Measurements from ENCODE around the gene LRRC3. TPM values are rescaled to one million over a fixed set of nuclear protein-coding genes. Genes with fewer than 3 reads are reported as not detected.

Gene LRRC3
- total RNA-seq, 4 donors from 2014 or later: 3.9 to 6.2 (median 4.7) TPM

DNA sequence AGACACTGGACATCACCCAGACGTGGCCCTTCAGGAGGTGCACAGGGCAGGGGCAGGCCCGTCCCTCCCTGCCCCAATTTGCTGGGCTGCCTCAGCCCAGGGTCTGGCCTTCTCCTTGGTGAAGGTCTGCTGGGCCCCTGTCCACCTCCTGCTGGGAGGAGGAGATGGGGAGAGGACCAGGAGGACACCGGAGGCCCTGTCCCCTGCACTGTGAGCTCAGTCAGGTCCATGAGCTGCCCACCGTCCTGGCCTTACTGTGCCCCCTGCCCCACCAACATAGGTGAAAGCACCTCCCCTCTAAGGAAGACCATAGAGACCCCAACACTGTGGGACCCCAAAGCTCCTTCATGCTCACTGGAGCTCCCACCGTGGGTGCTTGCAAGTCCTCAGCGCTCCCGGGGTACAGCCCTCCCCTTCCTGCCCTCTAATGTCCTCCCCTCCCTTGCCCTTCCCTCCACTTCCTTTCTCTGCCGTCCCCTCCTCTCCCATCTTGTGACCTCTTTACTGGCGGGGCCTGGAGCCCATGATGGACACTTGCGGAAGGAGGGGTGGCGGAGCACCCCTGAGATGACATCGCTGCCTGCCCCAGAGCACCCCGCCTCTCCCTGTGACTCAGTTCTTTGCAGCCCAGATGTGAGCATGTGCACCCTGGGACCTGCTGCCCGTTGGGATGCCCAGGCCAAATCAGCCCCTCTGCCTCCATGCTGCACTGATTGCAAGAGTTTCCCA is 4.6 kb downstream of the LRRC3 start:
- TF ChIP-seq POLR2AphosphoS5 (IDR thresholded peaks at IDR 0.05) (no peak), POLR2A (IDR thresholded peaks at IDR 0.05) (no peak), EP300 (IDR thresholded peaks at IDR 0.05) (no peak)
- TF ChIP-seq, protein P1, sequence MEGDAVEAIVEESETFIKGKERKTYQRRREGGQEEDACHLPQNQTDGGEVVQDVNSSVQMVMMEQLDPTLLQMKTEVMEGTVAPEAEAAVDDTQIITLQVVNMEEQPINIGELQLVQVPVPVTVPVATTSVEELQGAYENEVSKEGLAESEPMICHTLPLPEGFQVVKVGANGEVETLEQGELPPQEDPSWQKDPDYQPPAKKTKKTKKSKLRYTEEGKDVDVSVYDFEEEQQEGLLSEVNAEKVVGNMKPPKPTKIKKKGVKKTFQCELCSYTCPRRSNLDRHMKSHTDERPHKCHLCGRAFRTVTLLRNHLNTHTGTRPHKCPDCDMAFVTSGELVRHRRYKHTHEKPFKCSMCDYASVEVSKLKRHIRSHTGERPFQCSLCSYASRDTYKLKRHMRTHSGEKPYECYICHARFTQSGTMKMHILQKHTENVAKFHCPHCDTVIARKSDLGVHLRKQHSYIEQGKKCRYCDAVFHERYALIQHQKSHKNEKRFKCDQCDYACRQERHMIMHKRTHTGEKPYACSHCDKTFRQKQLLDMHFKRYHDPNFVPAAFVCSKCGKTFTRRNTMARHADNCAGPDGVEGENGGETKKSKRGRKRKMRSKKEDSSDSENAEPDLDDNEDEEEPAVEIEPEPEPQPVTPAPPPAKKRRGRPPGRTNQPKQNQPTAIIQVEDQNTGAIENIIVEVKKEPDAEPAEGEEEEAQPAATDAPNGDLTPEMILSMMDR (IDR thresholded peaks at IDR 0.05): no peak
- Histone ChIP-seq H3K4me3 (no peak overlapping the region), H3K27ac (no peak overlapping the region), H3K36me3 (no peaks in the 10 kb centered on the region), H3K4me1 (peaks cover 9% of the 10 kb centered on the region), H3K27me3 (no peaks in the 10 kb centered on the region), H3K9me3 (no peaks in the 10 kb centered on the region)
- WGBS: 85% methylated on average over 12 of the region's 14 CpGs
- DNase-seq (ENCODE audit: low spot score in 2 of 2): peak in 1 of 2 donors; percentile 52

DNA sequence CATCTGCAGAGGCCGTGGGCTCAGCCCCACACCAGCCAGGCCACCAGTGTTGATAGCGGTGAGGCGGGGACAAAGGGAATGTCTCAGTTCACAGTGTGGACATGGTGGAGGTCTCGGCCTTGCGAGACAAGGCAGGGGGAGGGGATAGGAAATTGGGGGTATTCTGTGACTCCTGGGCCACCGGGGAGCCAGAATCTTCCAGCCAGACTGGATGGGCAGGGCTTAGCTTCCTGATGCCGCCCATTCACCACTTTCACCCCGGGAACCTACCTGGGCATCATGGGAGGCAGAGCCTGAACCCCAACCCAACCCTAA is 5.1 kb downstream of the LRRC3 start:
- TF ChIP-seq EP300 (IDR thresholded peaks at IDR 0.05) (no peak), POLR2AphosphoS5 (IDR thresholded peaks at IDR 0.05) (no peak), POLR2A (IDR thresholded peaks at IDR 0.05) (no peak)
- TF ChIP-seq, protein P1 (IDR thresholded peaks at IDR 0.05): no peak
- H3K4me1 ChIP-seq: peaks cover 9% of the 10 kb centered on the region
- H3K27ac ChIP-seq: no peak overlapping the region
- no peaks in the 10 kb centered on the region for H3K27me3 ChIP-seq
- H3K9me3 ChIP-seq: no peaks in the 10 kb centered on the region
- H3K36me3 ChIP-seq: no peaks in the 10 kb centered on the region
- no peak overlapping the region for H3K4me3 ChIP-seq
- no peak for DNase-seq (ENCODE audit: low spot score in 2 of 2)
- WGBS: 88% methylated on average over 8 of the region's 8 CpGs

DNA sequence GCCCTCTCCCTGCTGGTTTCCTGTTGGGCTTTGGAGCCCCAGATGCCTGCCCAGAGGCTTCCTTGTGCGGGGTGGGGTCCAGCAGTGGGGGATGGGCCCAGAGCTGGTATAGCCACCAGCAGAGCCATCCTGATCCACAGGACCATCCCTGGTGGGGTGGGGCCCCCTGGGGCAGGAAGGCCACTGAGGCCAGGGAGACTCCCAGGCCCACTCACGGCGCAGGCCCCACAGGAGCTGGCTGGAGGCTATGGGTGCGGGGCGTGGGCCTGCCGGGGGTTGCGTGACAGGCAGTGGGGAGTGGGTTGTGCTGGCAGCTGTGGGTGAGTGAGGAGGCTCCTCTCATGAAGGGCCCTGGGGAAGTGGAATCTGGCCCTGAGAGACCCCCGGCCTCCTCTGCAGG is 5.7 kb downstream of the LRRC3 start:
- TF ChIP-seq POLR2AphosphoS5 (IDR thresholded peaks at IDR 0.05) (no peak), POLR2A (IDR thresholded peaks at IDR 0.05) (no peak), EP300 (IDR thresholded peaks at IDR 0.05) (no peak)
- TF ChIP-seq, protein P1 (IDR thresholded peaks at IDR 0.05): no peak
- Histone ChIP-seq H3K36me3 (no peaks in the 10 kb centered on the region), H3K4me3 (no peak overlapping the region), H3K4me1 (peaks cover 7% of the 10 kb centered on the region), H3K9me3 (no peaks in the 10 kb centered on the region), H3K27me3 (no peaks in the 10 kb centered on the region), H3K27ac (no peak overlapping the region)
- DNase-seq (ENCODE audit: low spot score in 2 of 2): peak in 1 of 2 donors; percentile 45
- 90% methylated on average over 2 of the region's 8 CpGs for WGBS

DNA sequence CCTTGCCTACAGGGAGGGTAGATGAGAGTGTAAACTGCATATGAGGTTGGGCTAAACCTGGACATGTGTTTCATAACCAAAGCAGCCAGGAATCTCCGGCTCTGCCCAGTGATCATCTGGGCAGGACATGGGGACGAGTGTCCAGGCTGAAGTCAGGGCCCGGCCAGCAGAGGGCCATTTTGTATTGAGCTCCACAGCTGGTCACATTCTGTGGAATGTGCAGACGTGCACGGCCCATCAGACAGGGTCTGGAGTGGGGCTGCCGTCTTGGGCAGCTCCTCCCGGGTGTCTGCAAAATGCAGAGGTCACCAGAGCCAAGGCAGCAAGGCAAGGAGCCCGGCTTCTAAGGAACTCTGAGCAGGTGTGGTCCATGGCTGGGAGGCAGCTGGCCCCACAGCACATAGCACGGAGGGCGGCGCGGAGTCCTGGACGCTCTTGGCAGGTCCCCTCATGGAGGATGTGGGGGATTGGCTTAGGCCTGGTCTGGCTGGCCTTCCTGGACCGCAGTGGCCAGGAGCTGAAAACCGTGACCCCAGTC is 6.2 kb downstream of the LRRC3 start:
- 80% methylated on average over 8 of the region's 15 CpGs for WGBS

More for the DNA sequence above, 6.2 kb downstream of the LRRC3 start:
- no peaks in the 10 kb centered on the region for H3K27me3 ChIP-seq
- H3K9me3 ChIP-seq: no peaks in the 10 kb centered on the region
- H3K4me1 ChIP-seq: peaks cover 1% of the 10 kb centered on the region
- no peaks in the 10 kb centered on the region for H3K36me3 ChIP-seq
- no peak overlapping the region for H3K4me3 ChIP-seq
- peak in 1 of 2 donors; percentile 42 for DNase-seq (ENCODE audit: low spot score in 2 of 2)
- no peak overlapping the region for H3K27ac ChIP-seq
- TF ChIP-seq POLR2A (IDR thresholded peaks at IDR 0.05) (no peak), EP300 (IDR thresholded peaks at IDR 0.05) (no peak), POLR2AphosphoS5 (IDR thresholded peaks at IDR 0.05) (no peak)
- TF ChIP-seq, protein P1 (IDR thresholded peaks at IDR 0.05): no peak

All from suprapubic skin (tissue), 4 donors.